GM12872 (cell line): Measurements from ENCODE around the gene ANKRD65.

Experiments used
- CTCF ChIP-seq: IDR thresholded peaks from 3 replicates; pipeline ENCODE4 v1.5.1; 2011; ENCODE audit warnings: low read depth, mild to moderate bottlenecking, low read length, moderate library complexity; ENCODE audit not compliant: insufficient read depth

Gene ANKRD65

GRCh38 chr1:1430114-1430982 lies 9.3 kb upstream of the ANKRD65 start:
- TF ChIP-seq CTCF: no peak

- TF ChIP-seq CTCF: no peak
These were observed 8.6 kb upstream of the ANKRD65 start for GRCh38 chr1:1429671-1430073.

- no peak for TF ChIP-seq CTCF
These were observed 7.1 kb upstream of the ANKRD65 start for GRCh38 chr1:1428174-1428573.

GRCh38 chr1:1427820-1428148 lies 6.7 kb upstream of the ANKRD65 start:
- no peak for TF ChIP-seq CTCF

- TF ChIP-seq CTCF: no peak
These were observed 6.2 kb upstream of the ANKRD65 start for GRCh38 chr1:1427106-1427819.

- no peak for TF ChIP-seq CTCF
These were observed 5.5 kb upstream of the ANKRD65 start for GRCh38 chr1:1426496-1427105.

- TF ChIP-seq CTCF: no peak
These were observed 4.8 kb upstream of the ANKRD65 start for GRCh38 chr1:1425753-1426495.
